T-helper 1 cell treated with Interleukin-12 subunit alpha and Interleukin-12 subunit beta and Interleukin-4 antibody, amounts not matched to agents 30 ng/mL and 1 ng/mL, for 36 hours (primary cell): ENCODE data around the gene YPEL3. TPM values are rescaled to one million over a fixed set of nuclear protein-coding genes. Genes with fewer than 3 reads are reported as not detected.

Source experiments
- intact Hi-C: fragments of 100-400 bp; cut with micrococcal nuclease; formaldehyde crosslinking; loops from one replicate; pipeline ENCODE4 v1.15.1; 2024
- total RNA-seq: library from RNA; stranded (reverse); gene quantifications from 2 replicates; pipeline ENCODE4 v1.2.3, GENCODE V29; 2022

YPEL3 gene, protein sequence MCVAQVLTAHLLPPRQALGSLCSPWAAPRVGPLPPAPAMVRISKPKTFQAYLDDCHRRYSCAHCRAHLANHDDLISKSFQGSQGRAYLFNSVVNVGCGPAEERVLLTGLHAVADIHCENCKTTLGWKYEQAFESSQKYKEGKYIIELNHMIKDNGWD
- 49.2 and 51.4 TPM in 2 replicates for total RNA-seq

DNA sequence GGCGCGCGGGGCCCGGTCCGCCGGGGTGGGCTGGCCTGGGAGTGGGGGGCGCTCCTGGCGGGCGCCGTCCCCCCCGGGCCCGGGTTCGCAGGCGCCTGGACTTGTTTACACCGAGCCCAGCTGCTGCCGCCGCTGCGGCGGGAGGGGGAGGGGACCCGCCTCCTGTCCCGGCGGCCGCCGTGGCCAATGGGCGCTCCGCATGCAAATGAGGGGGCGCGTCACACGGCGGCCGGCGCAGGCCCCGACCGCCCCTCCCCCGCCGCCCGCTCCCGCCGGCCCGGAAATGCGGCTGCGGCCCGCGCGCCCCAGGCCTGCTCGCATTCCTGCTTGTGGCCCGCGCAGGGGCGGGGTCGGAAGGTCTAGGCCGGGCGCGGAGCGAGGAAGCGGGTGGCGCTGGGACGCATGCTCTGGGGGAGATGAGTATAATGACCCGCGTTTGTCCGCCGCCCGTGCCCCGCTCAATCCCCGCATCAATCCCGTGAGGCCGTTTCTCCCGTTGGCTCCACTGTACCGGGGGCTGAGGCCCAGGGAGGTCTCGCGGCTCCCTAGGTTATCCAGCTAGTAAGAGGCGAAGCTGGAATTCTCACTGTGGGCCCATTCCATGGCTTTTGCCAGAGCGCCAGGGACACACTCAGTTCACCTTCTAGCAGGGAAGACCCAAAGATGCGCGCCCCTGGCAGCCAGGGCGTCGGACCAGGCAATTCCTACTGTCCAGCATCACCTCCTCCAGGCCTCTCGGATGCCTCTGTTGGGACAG, at the start of gene YPEL3:
Gene YPEL3, minus strand, starts transcription at position 109 of the 757 bp plus-strand sequence. CDS start 731 bp downstream, outside the sequence.
- intact Hi-C loops = loop anchor here (1.0 to 10.0 kb wide), 5 partner anchors 20 to 559 kb away; partner anchors contain the start of genes ALDOA, FBRS, MAPK3 and PRR14

DNA sequence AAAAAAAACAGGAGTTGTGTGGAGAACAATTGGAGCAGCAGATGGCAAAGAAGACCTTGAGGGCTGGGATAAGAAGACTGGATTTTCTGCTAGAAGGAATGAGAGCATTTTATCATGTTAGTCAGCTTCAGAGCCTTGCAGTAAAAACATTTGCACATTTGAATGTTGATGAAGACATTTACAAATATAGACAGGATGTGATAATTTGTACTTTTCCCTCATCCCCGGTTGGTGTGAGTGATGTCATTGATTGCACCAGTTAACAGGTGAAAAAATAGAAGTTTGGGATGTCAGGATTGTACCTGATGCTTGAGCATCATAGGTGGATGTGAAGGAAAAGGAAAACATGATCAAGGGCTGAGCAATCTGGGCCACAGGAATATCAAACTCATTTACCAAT, 49.6 kb upstream of the YPEL3 start:
- intact Hi-C loops = no loop called here

DNA sequence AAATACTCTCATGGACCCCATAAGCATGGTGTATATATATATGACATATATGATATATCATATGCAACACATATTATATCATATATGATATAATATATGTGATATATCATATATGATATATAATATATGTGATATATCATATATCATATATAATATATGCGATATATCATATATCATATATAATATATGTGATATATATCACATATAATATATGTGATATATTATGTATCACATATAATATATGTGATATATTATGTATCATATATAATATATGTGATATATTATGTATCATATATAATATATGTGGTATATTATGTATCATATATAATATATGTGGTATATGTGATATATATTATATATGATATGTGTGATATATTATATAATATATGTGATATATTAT, 48.9 kb upstream of the YPEL3 start:
- intact Hi-C loops = no loop called here

DNA sequence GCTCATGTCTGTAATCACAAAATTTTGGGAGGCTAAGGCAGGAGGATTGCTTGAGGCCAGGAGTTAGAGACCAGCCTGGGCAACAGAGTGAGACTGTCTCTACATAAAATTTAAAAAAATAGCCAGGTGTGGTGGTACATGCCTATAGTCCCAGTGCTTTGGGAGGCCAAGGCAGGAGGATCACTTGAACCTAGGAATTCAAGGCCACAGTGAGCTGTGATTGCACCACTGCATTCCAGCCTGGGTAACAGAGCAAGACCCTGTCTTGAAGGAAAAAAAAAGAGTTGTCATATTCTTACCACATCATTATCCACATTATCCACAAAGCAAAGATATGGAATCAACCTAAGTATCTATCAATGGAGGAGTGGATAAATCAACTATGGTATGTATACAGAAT, 48.0 kb upstream of the YPEL3 start:
- intact Hi-C loops = no loop called here

DNA sequence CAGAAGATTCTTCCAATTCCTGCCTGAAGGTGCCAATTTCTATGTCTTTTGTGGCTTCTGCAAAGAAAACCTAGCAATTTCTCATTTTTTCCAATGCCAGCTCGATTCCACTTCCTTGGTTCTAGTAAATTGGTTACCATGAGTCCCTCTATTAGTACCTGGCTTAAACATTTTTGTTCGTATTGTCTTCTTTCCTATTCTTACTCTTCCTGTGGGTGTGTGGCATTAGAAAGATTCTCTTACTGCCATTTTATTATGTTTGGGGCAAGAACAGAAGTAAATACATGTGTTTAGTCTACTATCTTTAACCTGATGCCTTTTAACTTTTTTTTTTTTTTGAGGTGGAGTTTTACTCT, 47.3 kb upstream of the YPEL3 start:
- intact Hi-C loops = loop anchor here (1.0 kb wide), 1 partner anchor 40 kb away; the partner anchor contains the start of gene CORO1A

DNA sequence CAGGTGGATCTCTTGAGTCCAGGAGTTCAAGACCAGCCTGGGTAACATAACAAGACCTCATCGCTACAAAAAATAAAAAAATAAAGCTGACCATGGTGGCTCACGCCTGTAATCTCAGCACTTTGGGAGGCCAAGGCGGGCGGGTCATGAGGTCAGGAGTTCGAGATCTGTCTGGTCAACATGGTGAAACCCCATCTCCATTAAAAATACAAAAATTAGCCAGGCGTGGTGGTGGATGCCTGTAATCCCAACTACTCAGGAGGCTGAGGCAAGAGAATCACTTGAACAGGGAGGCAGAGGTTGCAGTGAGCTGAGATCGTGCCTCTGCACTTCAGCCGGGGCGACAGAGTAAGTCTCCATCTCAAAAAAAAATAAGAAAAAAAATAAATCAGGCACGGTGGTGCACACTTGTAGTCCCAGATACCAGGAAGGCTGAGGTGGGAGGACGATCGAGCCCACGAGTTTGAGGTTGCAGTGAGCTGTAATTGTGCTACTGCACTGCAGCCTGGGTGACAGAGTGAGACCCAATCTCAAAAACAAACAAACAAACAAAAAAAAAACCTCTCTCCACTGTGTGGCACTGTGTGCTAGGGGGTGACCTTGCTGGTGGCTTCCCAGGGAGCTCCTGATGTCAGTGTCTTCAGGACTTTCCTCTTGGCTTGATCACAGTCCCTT, 46.8 kb upstream of the YPEL3 start:
- intact Hi-C loops = loop anchor here (1.0 kb wide), 1 partner anchor 40 kb away; the partner anchor contains the start of gene CORO1A

DNA sequence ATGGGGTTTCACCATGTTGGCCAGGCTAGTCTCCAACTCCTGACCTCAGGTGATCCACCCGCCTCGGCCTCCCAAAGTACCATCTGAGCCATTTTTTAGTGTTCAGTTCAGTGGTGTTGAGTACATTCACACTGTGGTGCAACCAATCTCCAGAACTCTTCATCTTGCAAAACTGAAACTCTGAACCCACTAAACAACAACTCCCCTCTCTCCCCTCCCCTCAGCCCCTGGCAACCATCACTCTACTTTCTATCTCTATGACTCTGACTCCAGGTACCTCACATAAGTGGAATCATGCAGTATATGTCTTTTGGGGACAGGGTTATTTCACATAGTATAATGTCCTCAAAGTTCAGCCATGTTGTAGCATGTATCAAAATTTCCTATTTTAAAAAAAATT, 45.7 kb upstream of the YPEL3 start:
- intact Hi-C loops = no loop called here

DNA sequence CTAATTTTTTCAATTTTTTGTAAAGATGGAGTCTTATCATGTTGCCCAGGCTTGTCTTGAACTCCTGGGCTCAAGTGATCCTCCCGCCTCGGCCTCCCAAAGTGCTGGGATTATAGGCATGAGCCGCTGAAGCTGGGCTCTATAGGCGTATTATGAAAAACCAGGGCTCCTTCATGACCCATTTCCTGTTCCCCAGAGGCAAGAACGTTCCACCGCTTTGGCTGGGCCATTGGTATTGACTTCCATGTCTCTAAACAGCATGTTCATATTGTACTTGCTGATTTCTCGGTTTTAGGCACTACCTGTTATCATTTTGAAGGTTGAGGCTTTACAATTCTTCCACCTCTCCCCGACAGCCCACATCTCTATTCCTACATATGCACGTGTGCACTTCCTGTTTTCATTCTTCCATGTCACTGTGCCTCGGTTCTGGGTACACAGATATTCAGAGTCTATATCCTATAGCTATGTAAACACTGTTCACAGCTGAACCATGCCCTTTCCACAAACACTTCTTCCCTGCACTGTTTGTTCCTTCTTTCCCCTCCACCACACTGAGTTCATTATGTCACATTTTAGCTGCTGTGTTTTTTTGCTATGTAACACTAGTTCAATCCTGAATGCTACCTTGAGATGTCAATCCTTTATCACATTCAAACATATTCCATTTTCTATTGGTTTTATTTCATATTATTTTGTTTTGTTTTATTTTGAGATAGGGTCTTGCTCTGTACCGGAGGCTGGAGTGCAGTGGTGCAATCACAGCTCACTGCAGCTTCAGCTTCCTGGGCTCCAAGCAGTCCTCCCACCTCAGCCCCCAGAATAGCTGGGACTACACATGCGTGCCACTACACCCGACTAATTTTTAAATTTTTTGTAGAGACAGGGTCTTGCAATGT, 43.8 kb upstream of the YPEL3 start:
- intact Hi-C loops = no loop called here

DNA sequence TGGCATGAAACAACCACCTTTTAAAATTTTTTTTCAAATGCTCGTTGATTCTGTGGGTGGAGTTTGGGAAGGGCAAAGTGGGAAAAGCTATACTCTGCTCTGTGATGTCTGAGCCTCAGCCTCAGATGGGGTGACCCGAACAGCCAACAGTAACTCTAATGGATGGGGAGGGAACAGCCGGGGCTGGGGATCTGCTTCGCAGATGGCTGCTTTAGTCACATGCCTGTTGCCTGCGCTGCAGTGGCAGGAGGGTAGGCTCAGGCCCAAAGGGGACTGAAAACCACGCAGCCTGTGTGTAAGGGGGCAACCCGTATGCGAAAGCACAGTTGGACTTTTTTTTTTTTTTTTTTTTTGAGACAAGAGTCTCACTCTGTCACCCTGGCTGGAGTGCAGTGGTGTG, 41.9 kb upstream of the YPEL3 start:
- intact Hi-C loops = no loop called here

DNA sequence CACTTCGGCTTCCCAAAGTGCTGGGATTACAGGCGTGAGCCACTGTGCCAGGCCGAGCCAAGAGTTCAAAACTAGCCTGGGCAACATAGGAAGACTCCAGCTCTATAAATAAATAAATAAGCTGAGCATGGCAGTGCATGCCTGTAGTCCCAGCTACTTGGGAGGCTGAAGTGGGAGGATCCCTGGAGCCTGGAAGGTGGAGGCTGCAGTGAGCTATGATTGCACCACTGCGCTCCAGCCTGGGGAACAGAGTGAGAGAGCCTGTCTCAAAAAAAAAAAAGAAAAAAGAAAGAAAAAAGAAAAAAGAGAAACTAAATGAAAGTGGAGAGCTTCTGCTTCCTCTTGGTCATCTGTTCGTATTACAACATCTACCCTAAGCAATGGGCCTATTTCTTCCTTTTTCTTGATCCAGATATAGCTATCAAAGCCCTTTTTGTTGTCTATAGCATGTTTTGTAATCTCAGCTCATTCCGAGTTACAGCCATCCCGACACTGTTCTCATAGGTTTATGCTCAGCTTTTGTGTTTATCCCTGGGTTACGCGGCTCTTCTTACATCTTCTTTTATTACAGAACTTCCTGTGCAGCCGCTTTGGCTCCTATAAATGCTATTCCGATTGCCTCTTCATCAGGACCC, 41.1 kb upstream of the YPEL3 start:
- intact Hi-C loops = no loop called here

DNA sequence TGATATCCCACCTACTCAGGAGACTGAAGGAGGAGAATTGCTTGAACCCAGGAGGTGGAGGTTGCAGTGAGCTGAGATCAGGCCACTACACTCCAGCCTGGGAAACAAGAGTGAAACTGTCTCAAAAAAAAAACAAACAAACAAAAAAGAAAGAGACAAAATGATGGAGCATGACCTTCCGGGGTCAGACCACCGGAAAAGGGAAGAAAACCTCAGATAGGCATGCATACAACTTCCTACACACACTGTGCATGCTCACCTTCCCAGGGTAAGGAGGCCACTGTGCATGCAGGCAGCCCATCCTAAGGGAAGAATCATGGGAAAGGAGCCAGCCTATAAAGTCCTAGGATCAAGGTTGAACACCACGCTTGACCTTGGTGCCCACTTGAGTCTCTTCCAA, 36.6 kb upstream of the YPEL3 start:
- intact Hi-C loops = no loop called here

DNA sequence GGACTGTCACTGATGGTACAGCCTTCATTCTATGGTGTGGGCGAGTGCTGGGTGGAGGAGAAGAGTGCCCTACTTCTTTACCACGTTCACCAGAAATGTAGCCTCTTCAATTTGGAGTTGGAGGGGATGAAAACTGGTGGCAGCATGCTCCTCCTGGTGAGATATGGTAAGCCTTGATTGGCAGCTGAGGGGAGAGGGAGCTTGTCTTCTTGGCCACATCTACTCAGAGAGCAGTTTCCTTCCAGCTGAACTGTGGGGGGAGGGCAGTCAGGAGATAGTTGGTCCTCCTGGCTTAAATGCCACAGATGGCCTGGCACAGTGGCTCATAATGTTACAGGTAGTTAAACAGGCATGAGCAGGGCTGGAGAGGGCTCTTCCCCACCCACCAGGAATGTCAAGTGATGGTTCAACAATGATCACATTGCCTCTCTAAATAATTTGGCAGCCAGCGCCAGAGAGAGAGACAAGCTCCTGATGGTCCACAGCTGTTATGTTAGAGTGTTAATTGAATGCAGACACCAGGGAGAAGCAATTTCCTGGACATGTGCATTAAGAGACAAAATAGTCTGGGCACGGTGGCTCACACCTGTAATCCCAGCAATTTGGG, 36.0 kb upstream of the YPEL3 start:
- intact Hi-C loops = loop anchor here (2.0 kb wide), 1 partner anchor 39 kb away; no protein-coding TSS in a partner anchor

DNA sequence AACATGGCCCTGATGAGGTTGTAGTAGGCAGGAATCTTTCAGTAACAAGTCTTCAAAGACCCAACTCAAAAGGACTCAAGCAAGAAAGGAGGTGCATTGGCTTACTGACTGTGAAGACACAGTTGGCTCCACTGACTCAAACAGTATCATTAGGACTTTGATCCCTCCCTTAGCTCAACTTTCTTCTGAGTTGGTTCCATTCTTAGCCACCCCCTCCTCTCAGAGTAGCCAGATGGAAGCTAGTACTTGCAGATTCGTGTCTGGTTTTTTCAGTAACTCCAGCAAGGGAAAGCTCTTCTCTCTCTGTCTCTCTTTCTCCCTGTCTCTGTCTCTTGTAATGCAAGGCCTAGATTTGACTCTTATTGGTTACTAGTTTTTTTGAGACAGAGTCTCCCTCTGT, 32.0 kb upstream of the YPEL3 start:
- intact Hi-C loops = loop anchor here (10.0 kb wide), 1 partner anchor 1843 kb away; no protein-coding TSS in a partner anchor

DNA sequence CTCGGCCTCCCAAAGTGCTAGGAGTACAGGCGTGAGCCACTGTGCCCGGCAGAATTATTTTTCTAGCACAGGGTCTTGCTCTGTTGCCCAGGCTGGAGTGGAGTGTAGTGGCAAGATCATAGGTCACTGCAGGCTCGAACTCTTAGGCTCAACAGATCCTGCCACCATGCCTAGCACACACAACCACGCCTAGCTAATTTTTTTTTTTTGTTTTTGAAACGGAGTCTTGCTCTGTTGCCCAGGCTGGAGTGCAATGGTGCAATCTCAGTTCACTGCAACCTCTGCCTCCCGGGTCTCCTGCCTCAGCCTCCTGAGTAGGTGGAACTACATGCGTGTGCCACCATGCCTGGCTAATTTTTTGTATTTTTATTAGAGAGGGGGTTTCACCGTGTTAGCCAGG, 29.7 kb upstream of the YPEL3 start:
- intact Hi-C loops = loop anchor here (10.0 kb wide), 1 partner anchor 1841 kb away; no protein-coding TSS in a partner anchor

DNA sequence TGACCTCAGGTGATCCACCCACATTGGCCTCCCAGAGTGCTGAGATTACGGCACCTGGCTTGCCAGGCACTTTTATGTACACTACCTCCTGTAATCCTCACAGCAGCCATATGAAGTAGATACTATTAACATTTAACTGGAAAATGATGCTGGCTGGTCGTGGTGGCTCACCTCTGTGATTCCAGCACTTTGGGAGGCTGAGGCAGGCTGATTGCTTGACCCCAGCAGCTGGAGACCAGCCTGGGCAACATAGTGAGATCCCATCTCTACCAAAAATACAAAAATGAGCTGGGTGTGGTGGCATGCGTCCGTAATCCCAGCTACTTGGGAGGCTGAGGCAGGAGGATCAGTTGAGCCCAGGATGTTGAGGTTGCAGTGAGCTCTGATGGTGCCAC, 29.0 kb upstream of the YPEL3 start:
- intact Hi-C loops = loop anchor here (5.0 to 10.0 kb wide), 2 partner anchors 282 to 1840 kb away; partner anchors contain the start of gene ZNF771

DNA sequence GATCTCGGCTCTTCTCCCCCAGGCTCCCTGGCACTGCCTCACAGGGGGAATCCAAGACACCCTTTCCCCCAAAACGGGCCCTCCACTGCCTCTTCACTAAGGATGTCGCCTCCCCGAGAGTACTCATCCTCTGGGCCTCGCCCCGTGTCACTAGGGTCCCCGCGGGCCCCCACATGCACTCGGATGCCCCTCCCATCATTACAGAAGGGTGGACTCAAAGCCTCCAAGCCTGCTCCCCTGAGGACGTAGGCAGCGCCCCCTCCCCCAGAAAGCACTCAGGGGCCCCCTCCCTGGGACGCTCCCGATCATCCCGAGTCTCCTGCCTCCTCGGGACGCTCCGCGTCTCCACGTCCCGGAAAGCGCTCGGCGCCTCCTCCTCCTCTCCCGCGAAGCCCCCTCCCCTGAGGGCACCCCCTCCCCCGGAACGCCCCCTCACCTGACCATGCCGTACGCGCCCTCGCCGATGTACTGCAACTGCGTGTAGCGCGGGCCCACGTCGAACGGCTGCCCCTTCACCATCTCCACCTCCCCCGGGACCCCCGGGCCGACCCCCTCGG, 26.7 kb upstream of the YPEL3 start:
- intact Hi-C loops = loop anchor here (1.0 to 10.0 kb wide), 6 partner anchors 26 to 1838 kb away; partner anchors contain the start of genes ALDOA, CORO1A, YPEL3 and ZNF771

DNA sequence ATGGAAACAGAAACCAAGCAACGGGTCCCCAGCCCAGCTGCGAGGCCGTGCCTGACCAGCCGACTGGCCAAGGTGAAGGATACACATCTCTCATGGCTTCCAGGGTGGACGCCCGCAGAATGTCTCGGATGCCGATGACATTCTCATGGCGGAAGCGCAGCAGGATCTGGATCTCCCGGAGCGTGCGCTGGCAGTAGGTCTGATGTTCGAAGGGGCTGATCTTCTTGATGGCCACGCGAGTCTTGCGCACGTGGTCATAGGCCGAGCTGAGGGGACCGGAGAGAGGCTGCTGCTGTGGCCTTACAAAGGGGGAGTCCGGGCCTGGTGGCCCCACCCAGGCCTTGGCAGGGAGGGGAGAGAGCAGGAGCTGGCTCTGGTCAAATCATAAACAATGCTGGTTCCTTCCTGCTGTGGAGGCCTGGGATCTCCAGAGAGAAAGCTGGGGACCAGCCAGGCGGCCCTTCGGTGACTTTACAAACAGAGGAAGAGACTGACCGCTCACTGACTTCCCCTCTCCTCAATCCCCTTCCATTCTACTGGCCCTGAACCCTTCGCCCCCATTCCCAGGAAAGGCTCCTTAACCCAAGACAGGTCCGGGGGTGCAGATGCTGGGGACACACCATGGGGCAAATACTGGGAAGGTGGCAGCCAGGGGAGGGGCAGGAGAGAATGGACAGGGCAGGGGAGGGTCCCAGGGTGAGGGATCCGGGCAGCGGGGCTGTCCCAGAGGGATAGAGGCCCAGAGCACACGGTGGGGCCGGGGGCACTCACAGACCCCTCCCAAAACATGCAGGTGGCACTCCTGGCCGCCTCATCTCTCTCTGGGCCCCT, 25.9 kb upstream of the YPEL3 start:
- intact Hi-C loops = loop anchor here (2.0 to 10.0 kb wide), 4 partner anchors 45 to 1837 kb away; partner anchors contain the start of genes ALDOA and ZNF771

DNA sequence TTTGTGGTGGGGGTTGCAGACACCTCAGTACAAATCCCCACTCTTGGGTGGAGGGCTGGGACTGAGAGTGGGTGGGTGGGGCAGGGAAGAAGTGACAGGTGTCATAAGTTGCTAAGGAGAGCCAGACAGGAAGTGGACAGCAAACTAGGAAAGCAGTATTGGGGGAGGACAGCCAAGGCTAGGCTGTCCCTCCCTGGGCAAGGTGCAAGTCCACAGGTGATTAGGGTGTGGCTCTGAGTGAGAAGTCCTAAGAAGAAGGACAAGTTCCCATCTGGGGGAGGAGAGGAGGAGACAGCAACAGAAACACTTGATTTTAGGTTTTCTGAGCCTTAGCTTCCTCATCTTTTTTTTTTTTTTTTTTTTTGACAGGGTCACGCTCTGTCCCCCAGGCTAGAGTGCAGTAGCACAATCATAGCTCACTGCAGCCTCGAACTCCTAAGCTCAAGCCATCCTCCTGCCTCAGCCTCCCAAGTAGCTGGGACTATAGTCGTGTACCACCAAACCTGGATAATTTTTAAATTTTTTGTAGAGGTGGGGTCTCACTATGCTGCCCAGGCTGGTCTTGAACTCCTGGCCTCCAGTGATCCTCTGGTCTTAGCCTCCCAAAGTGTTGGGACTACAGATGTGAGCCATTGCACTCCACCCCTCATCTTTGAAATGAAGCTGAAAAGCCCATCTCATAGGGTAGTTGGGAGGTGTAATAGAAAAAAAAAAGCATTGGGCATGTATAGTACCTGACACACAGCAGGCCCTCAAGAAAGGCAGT, 24.5 kb upstream of the YPEL3 start:
- intact Hi-C loops = loop anchor here (5.0 to 10.0 kb wide), 2 partner anchors 287 to 1836 kb away; partner anchors contain the start of gene ZNF771
